ENCODE measurements around the gene TRIM68.

GRCh38 chr11:4607781-4608666, at the start of gene TRIM68:
- TF ChIP-seq CTCF (IDR thresholded peaks at IDR 0.05; ENCODE audit: insufficient read depth, low read depth, low read length) (no peak), EZH2 (IDR thresholded peaks at IDR 0.05; ENCODE audit: insufficient read depth, low read length) (no peak)

Data from astrocyte (in vitro differentiated cells and primary cell).